HG03045 (cell line): ENCODE results near the gene SLC5A4.

Source experiments
- ATAC-seq: cut with Tn5 transposase; IDR thresholded peaks from one replicate; pipeline ENCODE4 v1.9.1; 2021; ENCODE audit warnings: mild to moderate bottlenecking, moderate library complexity; ENCODE audit not compliant: unreplicated experiment

Gene SLC5A4

GRCh38 chr22:32233091-32233490 lies 22.1 kb downstream of the SLC5A4 start:
- ATAC-seq, result no peak

- ATAC-seq, result no peak
These were observed 22.8 kb downstream of the SLC5A4 start for GRCh38 chr22:32232191-32232830.

- ATAC-seq, result no peak
These were observed 28.6 kb downstream of the SLC5A4 start for GRCh38 chr22:32226326-32227104.

DNA sequence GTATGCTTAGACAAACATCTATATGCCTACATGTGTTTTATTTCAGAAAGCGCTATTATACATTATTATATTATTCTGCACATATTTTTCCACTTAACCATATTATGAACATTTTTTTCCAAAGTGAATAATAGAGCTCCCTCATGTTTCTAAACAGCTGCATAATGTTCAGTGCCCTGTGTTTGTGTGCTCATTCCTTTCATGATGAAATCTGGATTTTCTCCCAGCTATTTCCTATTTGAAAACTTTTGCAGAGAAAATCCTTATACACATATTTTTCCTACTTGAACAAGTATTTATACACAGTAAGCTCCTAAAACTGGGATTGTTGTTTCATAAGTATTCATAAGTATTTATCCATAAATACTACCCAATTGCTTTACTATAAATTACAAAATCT lies 32.2 kb downstream of the SLC5A4 start:
- ATAC-seq, result no peak

- no peak for ATAC-seq
These were observed 36.1 kb downstream of the SLC5A4 start for GRCh38 chr22:32219026-32219425.

DNA sequence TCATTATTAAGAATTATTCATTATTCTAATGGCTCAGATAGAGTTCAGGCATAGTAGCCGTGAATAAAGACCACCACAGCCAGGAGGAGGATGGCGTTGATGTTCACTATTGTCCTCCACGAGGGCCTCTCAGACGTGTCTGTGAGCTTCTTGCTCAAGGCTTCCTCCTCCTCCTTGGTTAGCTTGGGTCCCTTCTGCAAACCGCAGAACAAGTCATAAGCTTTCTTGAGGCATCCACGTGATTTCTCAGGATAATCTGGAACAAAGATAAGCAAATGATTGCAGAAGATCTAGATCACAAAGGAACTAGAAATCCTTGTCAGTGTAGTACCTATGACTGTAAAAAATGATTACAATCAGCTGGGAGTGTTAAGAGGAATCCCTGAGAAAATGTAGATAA lies 36.7 kb downstream of the SLC5A4 start:
- ATAC-seq, result no peak

DNA sequence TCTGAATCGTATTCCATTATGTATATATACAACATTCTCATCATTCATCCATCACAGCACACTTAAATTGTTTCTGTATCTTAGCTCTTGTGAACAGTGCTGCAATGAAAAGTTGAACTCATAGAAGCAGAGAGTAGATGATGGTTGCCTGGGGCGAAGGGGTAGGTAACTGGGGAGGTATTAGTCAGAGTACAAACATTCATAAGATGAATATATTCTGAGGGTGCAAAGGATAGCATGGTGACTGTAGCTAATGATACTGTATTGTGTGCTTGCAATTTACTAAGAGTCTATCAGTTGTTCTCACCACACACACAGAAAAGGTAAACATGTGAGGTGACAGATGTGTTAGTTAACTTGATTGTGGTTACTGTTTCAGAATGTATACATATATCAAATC lies 37.7 kb downstream of the SLC5A4 start:
- ATAC-seq, result no peak

- ATAC-seq, result no peak
These were observed 38.2 kb downstream of the SLC5A4 start for GRCh38 chr22:32216911-32217310.

- no peak for ATAC-seq
These were observed 44.1 kb downstream of the SLC5A4 start for GRCh38 chr22:32211011-32211410.

DNA sequence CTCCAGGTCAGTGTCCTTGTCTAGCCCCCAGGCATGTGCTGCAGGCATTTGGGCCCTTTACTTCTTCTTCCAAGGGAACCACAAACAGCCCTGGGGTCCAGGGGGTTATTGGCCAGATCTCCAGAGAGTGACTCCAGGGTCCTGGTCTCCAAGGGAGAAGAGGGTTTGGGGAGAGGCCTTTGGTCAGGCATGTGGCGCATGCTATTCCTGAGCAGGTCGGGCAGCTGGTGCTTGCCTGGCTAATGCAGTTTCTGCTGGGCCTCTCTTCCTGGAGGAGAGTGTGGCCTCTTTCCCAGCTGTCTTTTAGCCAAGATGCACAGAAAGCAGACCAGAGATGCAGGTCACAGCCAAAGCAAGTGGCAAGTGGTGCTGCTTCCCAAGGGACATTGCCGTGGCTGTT lies 46.5 kb downstream of the SLC5A4 start:
- ATAC-seq, result no peak

DNA sequence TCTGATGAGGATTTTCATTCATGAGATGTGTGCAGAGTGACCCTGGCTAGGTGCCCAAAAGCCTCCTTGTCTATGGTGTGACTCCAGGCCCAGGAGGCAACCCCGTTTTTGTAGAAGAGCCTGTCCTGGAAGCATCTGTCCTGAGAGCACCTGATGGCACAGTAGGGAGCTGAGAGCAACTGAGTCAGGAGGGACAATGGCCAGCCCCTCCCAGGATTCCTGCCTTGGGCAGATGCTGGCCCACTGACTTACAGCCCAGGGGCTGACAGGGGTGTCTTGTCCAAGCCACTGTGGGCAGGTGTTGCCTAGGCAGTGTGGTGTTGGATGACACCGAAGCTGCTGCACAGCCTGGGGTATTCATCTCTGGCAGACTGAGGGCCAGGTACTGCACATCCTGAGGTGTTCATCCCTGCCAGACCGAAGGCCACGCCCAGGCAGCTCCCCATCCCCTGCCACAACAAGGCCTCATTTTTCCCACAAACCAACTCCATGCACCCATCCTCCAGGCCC lies 47.1 kb downstream of the SLC5A4 start:
- no peak for ATAC-seq

GRCh38 chr22:32206774-32207758 lies 48.1 kb downstream of the SLC5A4 start:
- ATAC-seq, result no peak

DNA sequence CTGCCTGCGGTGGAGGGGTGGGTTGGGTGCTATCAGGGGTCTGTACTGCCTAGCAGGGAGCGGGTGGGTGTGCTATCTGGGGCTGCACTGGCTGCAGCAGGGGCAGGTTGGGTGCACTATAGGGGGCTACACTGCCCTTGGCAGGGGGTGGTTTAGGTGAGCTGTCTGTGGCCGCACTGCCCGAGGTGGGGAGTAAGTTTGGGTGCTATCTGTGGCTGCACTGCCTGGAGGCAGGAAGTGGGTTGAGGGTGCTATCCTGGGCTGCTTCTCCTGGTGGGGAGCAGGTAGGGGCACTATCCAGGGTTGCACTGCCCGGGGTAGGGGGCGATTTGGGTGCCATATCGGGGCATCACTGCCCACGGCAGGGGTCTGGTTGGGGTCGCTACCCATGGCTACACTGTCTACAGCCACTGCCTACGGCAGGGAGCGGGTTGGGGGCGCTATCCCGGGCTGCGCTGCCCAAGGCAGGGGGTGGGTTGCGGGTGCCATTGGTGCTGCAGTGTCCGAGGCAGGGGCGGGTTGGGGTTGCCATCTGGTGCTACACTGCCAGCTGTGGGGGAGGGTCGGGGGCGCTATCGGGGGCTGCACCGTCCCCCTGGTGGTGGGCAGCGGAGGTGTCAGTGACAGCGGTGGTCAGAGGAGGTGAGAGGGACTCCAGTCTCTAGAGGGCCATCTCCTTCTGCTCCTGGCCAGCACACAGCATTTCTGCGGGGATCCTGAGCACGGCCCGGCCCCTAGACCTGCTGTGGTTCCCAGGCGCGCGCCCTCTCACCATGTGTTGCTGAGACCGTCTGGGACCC lies 49.0 kb downstream of the SLC5A4 start:
- ATAC-seq, result no peak

DNA sequence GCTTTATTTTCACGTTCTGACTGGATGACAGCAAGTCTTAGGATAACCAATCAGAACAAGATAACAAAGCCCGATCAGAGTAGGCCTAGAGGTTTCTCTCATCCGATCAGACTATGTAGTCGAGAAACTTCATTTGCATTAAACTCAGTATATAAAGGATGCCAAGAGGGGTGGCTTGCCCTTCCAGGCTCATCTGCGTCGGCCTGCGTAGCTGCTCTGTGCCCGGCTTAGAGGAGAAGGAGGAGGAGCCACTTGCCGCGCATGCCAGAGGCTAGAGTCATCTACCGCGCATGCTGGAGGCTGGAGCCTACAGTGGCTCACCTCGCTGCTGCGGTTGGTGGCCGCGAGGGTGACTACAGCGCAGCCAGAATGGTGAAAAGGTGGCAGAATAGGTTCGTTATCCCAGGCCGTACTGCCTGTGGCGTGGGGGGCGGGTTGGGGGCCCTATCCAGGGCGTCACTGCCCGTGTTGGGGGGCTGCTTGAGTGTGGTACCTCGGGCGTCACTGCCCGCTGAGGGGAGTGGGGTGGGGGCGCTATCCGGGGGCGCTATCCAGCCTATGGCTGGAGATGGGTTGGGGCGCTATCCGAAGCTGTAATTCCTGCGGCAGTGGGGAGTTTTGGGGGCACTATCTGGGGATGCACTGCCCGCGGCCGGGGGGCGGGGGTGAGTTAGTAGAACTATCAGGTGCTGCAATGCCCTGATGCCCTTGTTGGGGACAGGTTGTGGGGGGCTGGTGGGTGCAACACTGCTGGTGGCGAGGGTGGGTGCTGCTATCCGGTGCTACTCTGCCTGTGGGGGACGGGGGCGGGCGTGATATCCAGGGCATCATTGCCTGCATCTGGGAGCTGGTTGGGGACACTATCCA lies 50.1 kb downstream of the SLC5A4 start, which contains the start of gene RFPL2:
TSS of gene RFPL2 (minus strand) at position 218 of the 867 bp plus-strand sequence. CDS start 2,622 bp downstream, outside the sequence.
- no peak for ATAC-seq

- ATAC-seq, result no peak
These were observed 50.9 kb downstream of the SLC5A4 start for GRCh38 chr22:32204040-32204855.

DNA sequence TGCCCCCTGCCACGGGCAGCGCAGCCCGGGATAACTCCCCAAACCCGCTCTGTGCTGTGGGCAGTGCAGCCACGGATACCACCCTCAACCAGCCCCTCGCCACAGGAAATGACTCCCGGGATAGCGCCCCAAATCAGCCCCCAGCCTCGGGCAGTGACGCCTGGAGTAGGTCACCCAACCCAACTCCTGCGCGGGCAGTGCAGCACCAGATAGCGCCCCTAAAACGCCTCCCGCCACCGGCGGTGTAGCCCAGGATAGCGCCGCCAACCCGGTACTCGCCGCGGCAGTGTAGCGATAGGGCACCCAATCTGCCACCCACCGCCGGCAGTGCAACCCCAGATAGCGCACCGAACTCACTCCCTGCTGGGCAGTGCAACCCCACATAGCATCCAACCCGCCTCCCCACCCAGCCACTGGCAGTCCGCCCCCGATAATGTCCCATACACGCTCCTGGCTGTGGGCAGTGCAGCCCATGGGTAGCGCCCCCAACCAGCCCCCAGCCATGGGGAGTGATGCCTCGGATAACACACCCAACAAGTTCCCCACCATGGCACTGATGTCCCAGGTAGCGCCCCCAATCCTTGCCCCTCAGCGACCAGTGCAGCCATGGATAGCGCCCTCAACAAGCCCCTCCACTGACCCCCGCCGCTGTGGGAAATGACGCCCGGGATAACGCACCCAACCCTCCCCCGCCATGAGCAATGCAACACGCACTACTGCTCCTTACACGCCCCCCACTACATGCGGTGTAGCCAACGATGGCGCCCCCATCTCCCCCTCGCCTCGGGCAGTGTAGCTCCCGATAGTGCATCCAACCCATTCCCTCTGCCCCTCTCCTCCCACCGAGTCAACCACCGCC lies 51.7 kb downstream of the SLC5A4 start:
- ATAC-seq, result no peak

DNA sequence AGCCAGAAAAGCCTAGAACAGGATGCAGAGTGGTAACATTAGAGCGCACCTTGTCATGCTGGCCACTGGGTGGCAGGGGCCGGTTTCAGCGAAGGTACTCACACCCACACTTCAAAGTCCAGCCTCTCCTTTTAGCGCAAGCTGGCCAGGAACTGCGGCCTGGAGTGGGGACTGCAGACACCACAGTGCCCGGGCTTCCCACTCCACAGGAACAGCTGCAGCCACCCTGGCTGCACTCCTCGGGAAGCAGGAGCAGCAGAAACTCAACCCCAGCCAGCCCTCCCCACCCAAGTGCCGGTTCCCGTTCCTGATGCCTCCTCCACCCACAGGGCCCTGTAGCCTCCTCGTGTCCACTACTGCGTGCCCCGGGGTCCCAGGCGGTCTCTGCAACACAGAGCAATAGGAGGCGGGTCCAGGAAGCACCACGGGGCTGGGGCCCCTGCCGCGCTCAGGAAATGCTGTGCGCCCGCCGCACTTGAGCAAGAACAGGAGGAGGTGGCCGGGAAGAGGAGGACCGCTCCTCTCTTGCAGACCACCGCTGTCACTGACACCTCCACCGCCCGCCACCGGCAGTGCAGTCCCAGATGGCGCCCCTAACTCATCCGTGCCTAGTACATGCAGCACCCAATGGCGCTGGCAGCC lies 52.5 kb downstream of the SLC5A4 start:
- no peak for ATAC-seq
